Measurements from ENCODE around the gene SMURF1. TPM values are rescaled to one million over a fixed set of nuclear protein-coding genes. Genes with fewer than 3 reads are reported as not detected.

The SMURF1 gene
- total RNA-seq, 2 donors from 2014 or later: 16.9 to 31.3 TPM

- intact Hi-C loops (cut with DNase I): no loop called here
- H3K36me3 ChIP-seq (replicated peaks in 1 of 2; ENCODE audit: insufficient read depth in 1 of 2, low read depth in 2 of 2): peaks cover 0 to 22% of the 10 kb centered on the region in 2 donors
- ATAC-seq (no peak), DNase-seq (no peak)
- no peak for TF ChIP-seq CTCF (IDR thresholded peaks at IDR 0.05)
- no peaks in the 10 kb centered on the region for H3K4me1 ChIP-seq
- H3K27me3 ChIP-seq: no peaks in the 10 kb centered on the region
- H3K27ac ChIP-seq: no peak overlapping the region
- no peak overlapping the region for H3K4me3 ChIP-seq
- H3K9me3 ChIP-seq: no peaks in the 10 kb centered on the region
- WGBS, 2 donors: 91 to 99% methylated on average over 7 to 8 of the region's 8 CpGs
Observed at GRCh38 chr7:99016196-99016595, 127.7 kb downstream of the SMURF1 start.

GRCh38 chr7:99014113-99014985 lies 129.6 kb downstream of the SMURF1 start:
- peak; percentile 15 for ATAC-seq
- 88 to 90% methylated on average over 14 to 18 of the region's 18 CpGs for WGBS, 2 donors

GRCh38 chr7:99013266-99014112 lies 130.4 kb downstream of the SMURF1 start:
- no peak overlapping the region for H3K27ac ChIP-seq
- WGBS, 2 donors: 94 to 95% methylated on average over 18 to 24 of the region's 25 CpGs
- H3K36me3 ChIP-seq (replicated peaks in 1 of 2; ENCODE audit: insufficient read depth in 1 of 2, low read depth in 2 of 2): peaks cover 0 to 23% of the 10 kb centered on the region in 2 donors

More at GRCh38 chr7:99014113-99014985, 129.6 kb downstream of the SMURF1 start:
- Histone ChIP-seq H3K4me1 (no peaks in the 10 kb centered on the region), H3K36me3 (replicated peaks in 1 of 2; ENCODE audit: insufficient read depth in 1 of 2, low read depth in 2 of 2) (peaks cover 0 to 23% of the 10 kb centered on the region in 2 donors), H3K27ac (no peak overlapping the region), H3K27me3 (no peaks in the 10 kb centered on the region), H3K4me3 (no peak overlapping the region), H3K9me3 (no peaks in the 10 kb centered on the region)
- no peak for TF ChIP-seq POLR2A (IDR thresholded peaks at IDR 0.05)
- no peak for TF ChIP-seq CTCF (IDR thresholded peaks at IDR 0.05)
- no peak for DNase-seq
- intact Hi-C loops (cut with DNase I): no loop called here

GRCh38 chr7:99012722-99013121 lies 131.2 kb downstream of the SMURF1 start:
- peaks cover 0 to 29% of the 10 kb centered on the region in 2 donors for H3K36me3 ChIP-seq (replicated peaks in 1 of 2; ENCODE audit: insufficient read depth in 1 of 2, low read depth in 2 of 2)
- TF ChIP-seq CTCF (IDR thresholded peaks at IDR 0.05) (no peak), POLR2A (IDR thresholded peaks at IDR 0.05) (no peak)
- H3K27ac ChIP-seq: no peak overlapping the region
- H3K4me1 ChIP-seq: no peaks in the 10 kb centered on the region
- no peak for ATAC-seq
- no peaks in the 10 kb centered on the region for H3K27me3 ChIP-seq
- H3K9me3 ChIP-seq: no peaks in the 10 kb centered on the region
- H3K4me3 ChIP-seq: no peak overlapping the region
- DNase-seq: no peak
- intact Hi-C loops (cut with DNase I): no loop called here
- WGBS, 2 donors: 91 to 93% methylated on average over 13 of the region's 13 CpGs

More at GRCh38 chr7:99013266-99014112, 130.4 kb downstream of the SMURF1 start:
- no peak for ATAC-seq
- DNase-seq: no peak
- intact Hi-C loops (cut with DNase I): no loop called here
- H3K27me3 ChIP-seq: no peaks in the 10 kb centered on the region
- no peak for TF ChIP-seq POLR2A (IDR thresholded peaks at IDR 0.05)
- no peak for TF ChIP-seq CTCF (IDR thresholded peaks at IDR 0.05)
- H3K4me1 ChIP-seq: no peaks in the 10 kb centered on the region
- H3K4me3 ChIP-seq: no peak overlapping the region
- H3K9me3 ChIP-seq: no peaks in the 10 kb centered on the region

All from body of pancreas (tissue), 4 donors.